BJ (cell line): ENCODE data around the gene B4GALNT1. TPM values are rescaled to one million over a fixed set of nuclear protein-coding genes. Genes with fewer than 3 reads are reported as not detected.

Source experiments
- CTCF ChIA-PET: fragments of 350-600 bp; formaldehyde crosslinking; extraction: SDS; loops from one replicate; lab custom pipeline; 2021; ENCODE audit warnings: antibody characterized with exemption, inconsistent platforms; lab: Yijun Ruan, JAX
- POLR2A ChIA-PET: fragments of 300-600 bp; sonication (Branson Sonifier 250); formaldehyde crosslinking; extraction: SDS; loops from one replicate; lab custom pipeline; 2021; ENCODE audit warnings: antibody characterized with exemption; lab: Charles Lee
- DNase-seq: peaks from one replicate; pipeline ENCODE4 v3.0.0-alpha.2; 2011; ENCODE audit warnings: low read depth
- H3K27me3 ChIP-seq: 2 replicates; pipeline ENCODE4 v1.6.0; 2011; ENCODE audit warnings: low read length; ENCODE audit not compliant: control insufficient read depth, insufficient read depth
- H3K36me3 ChIP-seq: 2 replicates; pipeline ENCODE4 v1.5.1; 2011; ENCODE audit warnings: low read length; ENCODE audit not compliant: control insufficient read depth, insufficient read depth
- H3K4me3 ChIP-seq: 2 replicates; pipeline ENCODE4 v1.5.1; 2011; ENCODE audit warnings: low read depth, mild to moderate bottlenecking, control low read depth, low read length
- polyA plus RNA-seq: library from polyadenylated mRNA; depleted of rRNA; stranded (reverse); fragments of >200 nt; gene quantifications from 2 replicates; pipeline ENCODE4 v1.2.3, GENCODE V29; 2011
- TF ChIP-seq, protein P1 (sequence below): IDR thresholded peaks from 2 replicates; pipeline ENCODE4 v1.5.1; 2011; ENCODE audit warnings: low read depth, mild to moderate bottlenecking, control low read depth, inconsistent platforms, low read length, moderate library complexity; ENCODE audit not compliant: insufficient read depth

B4GALNT1 gene
- polyA plus RNA-seq, 1 experiment: 2.7 TPM

DNA sequence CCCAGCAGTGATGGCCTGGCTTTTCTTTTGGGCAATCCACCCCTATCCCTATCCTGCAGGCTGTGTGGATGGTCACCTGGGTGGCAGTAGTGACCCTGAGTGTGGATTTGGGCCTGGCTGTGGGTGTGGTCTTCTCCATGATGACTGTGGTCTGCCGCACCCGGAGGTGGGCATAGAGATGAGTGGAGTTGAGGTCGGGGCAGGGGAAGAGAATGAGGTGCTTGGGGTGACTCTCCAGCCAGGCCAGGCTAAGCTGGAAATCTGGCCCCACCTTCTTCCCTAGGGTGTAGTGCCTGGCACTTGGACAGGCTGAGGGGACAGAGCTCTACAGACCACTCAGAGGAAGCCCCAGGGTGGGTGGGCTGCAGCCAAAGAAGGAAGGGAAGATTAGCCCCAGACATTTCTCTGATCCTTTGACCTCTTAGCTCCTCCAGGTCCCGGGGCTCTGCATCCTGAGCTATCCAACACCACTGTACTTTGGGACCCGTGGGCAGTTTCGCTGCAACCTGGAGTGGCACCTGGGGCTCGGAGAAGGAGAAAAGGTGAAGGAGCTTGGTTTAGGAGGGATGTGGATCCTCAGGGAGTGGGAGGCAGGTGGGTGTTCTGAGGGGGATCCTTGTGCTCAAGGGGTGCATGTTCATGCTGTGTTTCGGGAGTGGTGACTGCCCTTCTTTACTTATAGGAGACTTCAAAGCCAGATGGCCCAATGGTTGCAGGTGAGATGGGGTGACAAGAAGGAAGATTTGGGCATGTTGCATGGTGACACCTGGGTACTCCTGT lies 8.4 kb downstream of the B4GALNT1 start:
- Histone ChIP-seq H3K27me3 (peaks cover 38% of the 10 kb centered on the region), H3K4me3 (no peak overlapping the region), H3K36me3 (no peaks in the 10 kb centered on the region)
- DNase-seq: no peak
- ChIA-PET POLR2A (no interaction called here), CTCF (interaction anchor here (1.2 to 17.5 kb wide), 4 partner anchors 8 to 69 kb away, joined by 3 to 257 read pairs (median 7); partner anchors contain the start of genes B4GALNT1, OS9 and PIP4K2C)
- TF ChIP-seq, protein P1, sequence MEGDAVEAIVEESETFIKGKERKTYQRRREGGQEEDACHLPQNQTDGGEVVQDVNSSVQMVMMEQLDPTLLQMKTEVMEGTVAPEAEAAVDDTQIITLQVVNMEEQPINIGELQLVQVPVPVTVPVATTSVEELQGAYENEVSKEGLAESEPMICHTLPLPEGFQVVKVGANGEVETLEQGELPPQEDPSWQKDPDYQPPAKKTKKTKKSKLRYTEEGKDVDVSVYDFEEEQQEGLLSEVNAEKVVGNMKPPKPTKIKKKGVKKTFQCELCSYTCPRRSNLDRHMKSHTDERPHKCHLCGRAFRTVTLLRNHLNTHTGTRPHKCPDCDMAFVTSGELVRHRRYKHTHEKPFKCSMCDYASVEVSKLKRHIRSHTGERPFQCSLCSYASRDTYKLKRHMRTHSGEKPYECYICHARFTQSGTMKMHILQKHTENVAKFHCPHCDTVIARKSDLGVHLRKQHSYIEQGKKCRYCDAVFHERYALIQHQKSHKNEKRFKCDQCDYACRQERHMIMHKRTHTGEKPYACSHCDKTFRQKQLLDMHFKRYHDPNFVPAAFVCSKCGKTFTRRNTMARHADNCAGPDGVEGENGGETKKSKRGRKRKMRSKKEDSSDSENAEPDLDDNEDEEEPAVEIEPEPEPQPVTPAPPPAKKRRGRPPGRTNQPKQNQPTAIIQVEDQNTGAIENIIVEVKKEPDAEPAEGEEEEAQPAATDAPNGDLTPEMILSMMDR: no peak

GRCh38 chr12:57623811-57624390 lies 9.1 kb downstream of the B4GALNT1 start:
- TF ChIP-seq, protein P1: no peak
- Histone ChIP-seq H3K27me3 (peaks cover 38% of the 10 kb centered on the region), H3K4me3 (no peak overlapping the region), H3K36me3 (no peaks in the 10 kb centered on the region)
- ChIA-PET CTCF (interaction anchor here (1.2 to 17.5 kb wide), 3 partner anchors 9 to 42 kb away, joined by 6 to 257 read pairs (median 8); partner anchors contain the start of genes B4GALNT1 and PIP4K2C), POLR2A (no interaction called here)
- no peak for DNase-seq

GRCh38 chr12:57623385-57623784 lies 9.6 kb downstream of the B4GALNT1 start:
- H3K27me3 ChIP-seq: peaks cover 36% of the 10 kb centered on the region
- POLR2A ChIA-PET: no interaction called here
- no peak overlapping the region for H3K4me3 ChIP-seq
- H3K36me3 ChIP-seq: no peaks in the 10 kb centered on the region
- CTCF ChIA-PET: interaction anchor here (1.2 to 17.5 kb wide), 4 partner anchors 9 to 41 kb away, joined by 3 to 257 read pairs (median 18); partner anchors contain the start of genes ARHGEF25 and B4GALNT1
- TF ChIP-seq, protein P1: no peak
- no peak for DNase-seq

GRCh38 chr12:57622293-57623245 lies 10.4 kb downstream of the B4GALNT1 start:
- POLR2A ChIA-PET: no interaction called here
- Histone ChIP-seq H3K27me3 (peaks cover 33% of the 10 kb centered on the region), H3K4me3 (no peak overlapping the region), H3K36me3 (no peaks in the 10 kb centered on the region)
- TF ChIP-seq, protein P1: no peak
- no peak for DNase-seq
- CTCF ChIA-PET: interaction anchor here (0.6 to 17.5 kb wide), 14 partner anchors 10 to 170 kb away, joined by 3 to 257 read pairs (median 4); partner anchors contain the start of genes ARHGEF25, B4GALNT1 and PIP4K2C
